Colonic mucosa (tissue), 4 donors: ENCODE measurements around the gene DHRS3. TPM values are rescaled to one million over a fixed set of nuclear protein-coding genes. Genes with fewer than 3 reads are reported as not detected.
A peak's percentile ranks its signal among the peaks of the same experiment; 100 is the strongest.

ENCODE experiments used
- DNase-seq: peaks from one replicate; pipeline ENCODE4 v3.0.0-alpha.2; 2020
- H3K27ac ChIP-seq: fragments of 200-600 bp; one replicate; pipeline ENCODE4 v1.8.0; 2021
- H3K27me3 ChIP-seq: fragments of 200-600 bp; one replicate; pipeline ENCODE4 v1.8.0; 2021
- H3K36me3 ChIP-seq: fragments of 200-600 bp; one replicate; pipeline ENCODE4 v1.8.0; 2021
- H3K4me1 ChIP-seq: fragments of 200-600 bp; one replicate; pipeline ENCODE4 v1.8.0; 2021; ENCODE audit warnings: mild to moderate bottlenecking
- H3K4me3 ChIP-seq: fragments of 200-600 bp; one replicate; pipeline ENCODE4 v1.8.0; 2021
- H3K9ac ChIP-seq, 2 donors: one replicate each; pipeline ENCODE4 v1.7.0; 2013; ENCODE audit warnings: control low read depth in 2 of 2, low read depth in 2 of 2, low read length in 2 of 2
- H3K9me3 ChIP-seq: fragments of 200-600 bp; one replicate; pipeline ENCODE4 v1.8.0; 2021
- intact Hi-C: fragments of 100-400 bp; cut with DNase I; formaldehyde crosslinking; loops from one replicate; pipeline ENCODE4 v1.14.1; 2022
- total RNA-seq, 2 donors: library from RNA; stranded (reverse); fragmentation: NEBNext Ultra II Directional in 1 of 2; extraction: Animal tissue kit (Norgen Biotek cat#: 25700) in 1 of 2; gene quantifications; one replicate each; pipeline ENCODE4 v1.2.1, GENCODE V29; 2021
- TF ChIP-seq, protein P1 (sequence below): fragments of 200-600 bp; IDR thresholded peaks from one replicate; pipeline ENCODE4 v1.8.0; 2022; ENCODE audit warnings: antibody characterized with exemption, mild to moderate bottlenecking
- donor health status: healthy.
- donor health status: DM: no; HTN: no; CAD: no.
- donor health status: DM: no; HTN: no; CAD: no.

Gene DHRS3
- total RNA-seq, 2 donors from 2014 or later, result 69.6 to 120 TPM

DNA sequence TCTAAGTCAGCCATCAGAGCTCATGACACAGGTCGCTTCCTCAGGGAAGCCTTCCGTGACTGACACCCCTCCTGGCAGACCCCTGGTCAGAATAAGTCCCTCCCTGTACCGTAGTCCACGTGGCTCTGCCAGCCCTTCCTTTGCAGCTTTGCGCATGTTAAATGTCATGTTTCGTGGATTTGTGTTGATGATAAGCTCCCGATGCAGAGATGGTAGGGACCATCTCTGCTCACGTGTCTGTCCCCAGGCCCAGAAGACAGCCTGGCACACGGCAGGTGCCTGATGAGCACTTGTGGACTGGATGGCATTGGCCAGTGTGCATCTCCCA, 75.9 kb downstream of the DHRS3 start:
- H3K4me1 ChIP-seq, result no peaks in the 10 kb centered on the region
- no peaks in the 10 kb centered on the region for H3K27me3 ChIP-seq
- no peaks in the 10 kb centered on the region for H3K36me3 ChIP-seq
- no peaks in the 10 kb centered on the region for H3K9me3 ChIP-seq
- H3K9ac ChIP-seq, result peak overlapping the region in 1 of 2 donors; percentile 3
- H3K4me3 ChIP-seq, result no peak overlapping the region
- DNase-seq, result no peak
- intact Hi-C loops, result no loop called here
- H3K27ac ChIP-seq, result no peak overlapping the region
- TF ChIP-seq, protein P1, sequence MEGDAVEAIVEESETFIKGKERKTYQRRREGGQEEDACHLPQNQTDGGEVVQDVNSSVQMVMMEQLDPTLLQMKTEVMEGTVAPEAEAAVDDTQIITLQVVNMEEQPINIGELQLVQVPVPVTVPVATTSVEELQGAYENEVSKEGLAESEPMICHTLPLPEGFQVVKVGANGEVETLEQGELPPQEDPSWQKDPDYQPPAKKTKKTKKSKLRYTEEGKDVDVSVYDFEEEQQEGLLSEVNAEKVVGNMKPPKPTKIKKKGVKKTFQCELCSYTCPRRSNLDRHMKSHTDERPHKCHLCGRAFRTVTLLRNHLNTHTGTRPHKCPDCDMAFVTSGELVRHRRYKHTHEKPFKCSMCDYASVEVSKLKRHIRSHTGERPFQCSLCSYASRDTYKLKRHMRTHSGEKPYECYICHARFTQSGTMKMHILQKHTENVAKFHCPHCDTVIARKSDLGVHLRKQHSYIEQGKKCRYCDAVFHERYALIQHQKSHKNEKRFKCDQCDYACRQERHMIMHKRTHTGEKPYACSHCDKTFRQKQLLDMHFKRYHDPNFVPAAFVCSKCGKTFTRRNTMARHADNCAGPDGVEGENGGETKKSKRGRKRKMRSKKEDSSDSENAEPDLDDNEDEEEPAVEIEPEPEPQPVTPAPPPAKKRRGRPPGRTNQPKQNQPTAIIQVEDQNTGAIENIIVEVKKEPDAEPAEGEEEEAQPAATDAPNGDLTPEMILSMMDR, result no peak

DNA sequence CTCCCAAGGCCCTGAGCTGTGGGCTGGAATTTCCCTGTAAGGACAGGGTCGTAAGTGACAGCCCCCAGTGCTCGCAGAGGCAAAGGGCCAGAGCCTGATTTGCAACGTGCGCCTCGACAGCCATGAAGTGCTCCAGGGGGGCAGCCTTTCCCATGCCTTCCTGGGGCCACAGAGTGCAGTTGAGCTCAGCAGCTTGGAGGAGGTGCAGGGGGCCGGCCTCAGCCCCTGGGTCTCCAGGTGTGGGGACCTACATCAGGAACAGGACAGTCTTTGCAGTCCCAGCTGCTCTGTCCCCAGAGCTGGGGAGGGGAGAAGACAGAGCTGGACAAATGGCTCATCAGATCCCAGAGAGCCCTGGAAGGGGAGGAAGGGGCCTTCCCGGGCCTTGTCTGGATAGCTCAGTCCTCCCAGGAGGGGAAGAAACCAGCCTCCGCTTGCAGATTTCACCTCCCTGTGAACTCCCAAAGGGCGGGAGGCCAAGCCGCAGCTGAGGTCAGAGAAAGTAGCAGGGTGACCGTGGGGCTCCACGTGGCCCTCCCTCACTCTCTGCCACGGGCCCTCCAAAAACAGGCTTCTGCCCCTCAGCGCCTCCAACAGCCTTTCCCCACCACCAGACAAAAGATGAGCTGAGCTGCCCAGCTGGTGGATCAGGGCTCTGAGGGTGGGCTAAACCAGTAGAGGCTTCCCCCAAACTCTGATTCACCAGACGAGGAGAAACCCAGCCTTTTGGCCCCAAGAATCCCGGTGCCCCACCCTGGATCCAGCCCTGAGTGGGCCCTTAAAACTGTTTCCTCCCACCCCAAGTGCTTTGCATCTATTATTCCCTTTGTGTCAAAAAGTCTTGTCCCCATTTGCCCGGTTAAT, 76.5 kb downstream of the DHRS3 start:
- Histone ChIP-seq H3K27ac (peak overlapping the region; percentile 36), H3K4me3 (no peak overlapping the region), H3K27me3 (no peaks in the 10 kb centered on the region), H3K9ac (peak overlapping the region; percentile 3), H3K4me1 (no peaks in the 10 kb centered on the region), H3K9me3 (no peaks in the 10 kb centered on the region), H3K36me3 (no peaks in the 10 kb centered on the region)
- TF ChIP-seq, protein P1, result no peak
- DNase-seq, result peak; percentile 39
- intact Hi-C loops, result no loop called here

DNA sequence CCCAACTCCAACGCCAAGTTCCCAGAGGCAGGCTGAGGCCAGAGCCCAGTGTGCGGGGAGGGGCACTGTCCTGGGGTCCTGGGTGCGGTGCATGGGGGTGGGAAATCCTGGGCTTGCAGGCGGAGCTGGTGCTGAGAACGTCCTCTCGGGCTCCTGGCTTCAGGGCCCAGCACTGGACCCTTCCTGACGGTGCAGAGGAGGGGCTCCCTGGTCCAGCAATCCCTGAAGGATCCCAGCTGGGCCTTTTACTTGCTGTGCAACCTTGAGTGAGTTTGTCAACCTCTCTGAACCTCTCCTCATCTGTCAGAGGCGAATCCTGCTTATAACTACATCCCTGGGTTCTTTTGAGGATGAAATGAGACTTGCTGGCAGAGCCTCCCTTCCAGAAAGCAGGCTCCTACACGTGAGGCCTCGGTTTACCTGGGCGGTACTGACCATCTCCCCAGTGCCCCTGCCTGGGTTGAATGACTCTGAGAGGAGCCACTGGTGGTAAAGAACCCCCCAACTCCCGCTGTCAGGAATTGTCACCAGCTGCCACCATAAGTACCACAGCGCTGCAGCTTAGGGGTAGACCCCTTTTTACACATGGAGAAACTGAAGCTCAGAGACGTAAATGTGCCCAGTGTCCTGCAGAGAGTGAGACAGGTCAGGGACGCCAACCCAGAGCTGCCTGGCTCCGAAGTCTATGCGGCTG, 77.3 kb downstream of the DHRS3 start:
- no peaks in the 10 kb centered on the region for H3K9me3 ChIP-seq
- TF ChIP-seq, protein P1, result no peak
- no peaks in the 10 kb centered on the region for H3K27me3 ChIP-seq
- peak overlapping the region; percentile 36 for H3K27ac ChIP-seq
- no peak overlapping the region for H3K4me3 ChIP-seq
- intact Hi-C loops, result no loop called here
- DNase-seq, result no peak
- no peaks in the 10 kb centered on the region for H3K36me3 ChIP-seq
- H3K4me1 ChIP-seq, result no peaks in the 10 kb centered on the region
- H3K9ac ChIP-seq, result peak overlapping the region in 1 of 2 donors; percentile 35

DNA sequence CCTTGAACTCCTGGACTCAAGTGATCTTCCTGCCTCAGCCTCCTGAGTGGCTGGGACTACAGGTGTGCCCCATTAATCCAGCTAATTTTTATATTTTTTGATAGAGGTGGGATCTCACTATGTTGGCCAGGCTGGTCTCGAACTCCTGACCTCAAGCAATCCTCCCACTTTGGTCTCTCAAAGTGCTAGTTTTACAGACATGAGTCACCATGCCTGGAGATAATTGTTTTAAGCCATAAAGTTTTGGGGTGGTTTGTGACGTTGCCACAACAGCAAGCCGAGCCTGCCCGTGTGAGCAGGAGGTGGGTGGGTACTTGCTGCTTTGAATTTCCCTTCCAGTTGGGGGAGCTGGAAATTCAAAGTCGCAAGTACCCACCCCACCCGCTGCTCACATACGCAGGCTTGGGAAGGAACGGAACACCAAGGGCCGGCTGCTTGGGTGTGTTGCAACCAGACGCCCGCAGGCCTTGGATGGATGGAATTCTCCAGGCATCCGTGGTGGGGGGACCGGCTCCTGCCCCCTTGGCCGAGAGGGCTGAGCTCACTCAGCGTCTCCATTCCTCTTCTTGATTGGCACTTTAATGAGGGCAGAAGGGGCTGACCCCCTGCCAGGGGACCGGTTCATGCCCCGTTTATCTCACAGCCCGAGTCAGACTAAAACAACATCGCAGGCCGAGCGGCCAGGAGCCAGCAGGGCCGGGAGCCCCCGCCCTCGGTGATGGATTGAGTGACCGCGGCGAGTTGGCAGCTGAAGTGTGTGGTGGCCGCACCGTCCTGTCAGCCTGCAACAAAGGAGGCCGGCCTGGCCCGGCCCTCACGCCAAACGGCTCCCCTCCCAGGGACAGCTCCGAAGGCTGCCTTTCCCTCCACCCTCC, 78.1 kb downstream of the DHRS3 start:
- no peak overlapping the region for H3K4me3 ChIP-seq

More for the DNA sequence above, 78.1 kb downstream of the DHRS3 start:
- Histone ChIP-seq H3K4me1 (no peaks in the 10 kb centered on the region), H3K27ac (peak overlapping the region; percentile 4), H3K36me3 (no peaks in the 10 kb centered on the region), H3K27me3 (no peaks in the 10 kb centered on the region), H3K9ac (peak overlapping the region in 1 of 2 donors; percentile 35), H3K9me3 (no peaks in the 10 kb centered on the region)
- TF ChIP-seq, protein P1, result no peak
- peak; percentile 57 for DNase-seq
- intact Hi-C loops, result no loop called here
